HG02852 (cell line): ENCODE data around the gene LRRC41.
A peak's percentile ranks its signal among the peaks of the same experiment; 100 is the strongest.
"Not testable (repeated sequence)": the region's sequence is repeated elsewhere in the genome, so short reads cannot be mapped to it uniquely, and the experiment has no call there.

ENCODE experiments used
- ATAC-seq: cut with Tn5 transposase; IDR thresholded peaks from one replicate; pipeline ENCODE4 v1.9.1; 2021; ENCODE audit warnings: mild to moderate bottlenecking, moderate library complexity; ENCODE audit not compliant: unreplicated experiment

LRRC41 gene, protein sequence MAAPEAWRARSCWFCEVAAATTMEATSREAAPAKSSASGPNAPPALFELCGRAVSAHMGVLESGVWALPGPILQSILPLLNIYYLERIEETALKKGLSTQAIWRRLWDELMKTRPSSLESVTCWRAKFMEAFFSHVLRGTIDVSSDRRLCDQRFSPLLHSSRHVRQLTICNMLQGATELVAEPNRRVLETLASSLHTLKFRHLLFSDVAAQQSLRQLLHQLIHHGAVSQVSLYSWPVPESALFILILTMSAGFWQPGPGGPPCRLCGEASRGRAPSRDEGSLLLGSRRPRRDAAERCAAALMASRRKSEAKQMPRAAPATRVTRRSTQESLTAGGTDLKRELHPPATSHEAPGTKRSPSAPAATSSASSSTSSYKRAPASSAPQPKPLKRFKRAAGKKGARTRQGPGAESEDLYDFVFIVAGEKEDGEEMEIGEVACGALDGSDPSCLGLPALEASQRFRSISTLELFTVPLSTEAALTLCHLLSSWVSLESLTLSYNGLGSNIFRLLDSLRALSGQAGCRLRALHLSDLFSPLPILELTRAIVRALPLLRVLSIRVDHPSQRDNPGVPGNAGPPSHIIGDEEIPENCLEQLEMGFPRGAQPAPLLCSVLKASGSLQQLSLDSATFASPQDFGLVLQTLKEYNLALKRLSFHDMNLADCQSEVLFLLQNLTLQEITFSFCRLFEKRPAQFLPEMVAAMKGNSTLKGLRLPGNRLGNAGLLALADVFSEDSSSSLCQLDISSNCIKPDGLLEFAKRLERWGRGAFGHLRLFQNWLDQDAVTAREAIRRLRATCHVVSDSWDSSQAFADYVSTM

DNA sequence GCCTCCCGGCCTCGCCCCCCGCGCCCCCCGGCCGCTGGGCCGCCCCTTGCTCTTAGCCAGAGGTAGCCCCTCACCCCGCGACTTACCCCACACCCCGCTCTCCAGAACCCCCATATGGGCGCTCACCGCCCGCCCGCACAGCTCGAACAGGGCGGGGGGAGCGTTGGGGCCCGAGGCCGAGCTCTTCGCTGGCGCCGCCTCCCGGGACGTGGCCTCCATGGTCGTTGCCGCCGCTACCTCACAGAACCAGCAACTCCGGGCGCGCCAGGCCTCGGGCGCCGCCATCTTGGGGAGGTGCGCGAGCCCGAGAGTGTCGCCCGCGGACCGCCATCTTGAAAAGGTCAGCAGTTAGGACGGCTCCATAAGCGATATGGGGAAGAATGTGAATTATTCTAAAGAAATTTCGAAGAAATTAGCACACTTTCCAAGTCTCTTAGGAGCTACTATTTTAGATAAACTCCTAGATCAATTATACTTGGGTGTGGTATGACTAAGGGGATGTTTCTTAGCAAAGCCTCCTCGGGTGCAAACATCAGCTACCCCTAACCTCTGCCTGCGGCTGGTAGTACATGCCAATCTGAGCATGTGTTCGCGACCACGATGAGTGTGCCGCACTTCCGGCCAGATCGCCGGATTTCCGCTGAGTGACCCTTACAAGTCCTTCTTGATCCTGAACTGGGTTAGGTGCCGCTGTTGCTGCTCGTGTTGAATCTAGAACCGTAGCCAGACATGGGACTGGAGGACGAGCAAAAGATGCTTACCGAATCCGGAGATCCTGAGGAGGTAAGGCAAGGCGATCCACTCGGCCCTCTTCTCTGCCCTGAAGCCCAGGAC lies at the start of gene LRRC41, which contains the start of gene UQCRH:
Gene LRRC41, minus strand, starts transcription at position 579 of the 834 bp plus-strand sequence. Its CDS starts 294 bp downstream, at position 285.
Gene UQCRH, plus strand, starts transcription at position 661 of the 834 bp plus-strand sequence. Its CDS starts 69 bp downstream, at position 730.
- ATAC-seq, result peak; percentile 70

DNA sequence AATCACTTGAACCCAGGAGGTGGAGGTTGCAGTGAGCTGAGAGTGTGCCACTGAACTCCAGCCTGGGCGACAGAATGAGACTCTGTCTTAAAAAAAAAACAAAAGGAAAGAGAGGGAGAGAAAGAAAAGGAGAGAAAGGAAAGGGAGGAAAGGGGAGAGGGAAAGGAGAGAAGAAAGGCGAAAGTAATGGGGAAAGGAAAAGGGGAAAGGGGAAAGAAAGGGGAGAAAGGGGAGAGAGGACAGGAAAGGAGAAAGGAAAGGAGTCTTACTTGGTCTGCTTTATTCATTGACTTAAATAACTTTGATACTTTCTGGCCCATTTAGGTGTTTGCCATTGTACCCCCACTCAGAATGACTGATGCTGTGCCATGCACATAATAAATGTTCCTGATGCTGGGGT lies 48.9 kb upstream of the LRRC41 start:
- no peak for ATAC-seq

DNA sequence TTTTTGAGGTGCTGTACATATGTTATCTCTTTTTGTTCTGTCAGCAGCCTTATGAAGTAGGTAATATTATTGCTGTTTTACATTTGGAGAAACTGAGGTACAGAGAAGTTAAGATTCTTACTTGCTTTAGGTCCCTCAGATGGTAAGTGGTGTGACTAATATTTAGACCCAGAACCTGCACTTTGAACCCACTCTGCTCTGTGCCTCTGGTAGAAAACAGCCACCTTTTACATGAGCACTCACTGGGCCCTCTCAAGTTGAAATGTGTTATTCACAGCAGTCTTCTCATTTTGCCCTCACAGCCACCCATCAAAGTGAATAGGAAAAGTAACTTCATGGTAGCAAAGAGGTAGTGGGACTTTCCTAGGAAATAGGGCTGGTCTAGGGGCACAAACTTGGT lies 41.9 kb upstream of the LRRC41 start:
- ATAC-seq, result no peak

DNA sequence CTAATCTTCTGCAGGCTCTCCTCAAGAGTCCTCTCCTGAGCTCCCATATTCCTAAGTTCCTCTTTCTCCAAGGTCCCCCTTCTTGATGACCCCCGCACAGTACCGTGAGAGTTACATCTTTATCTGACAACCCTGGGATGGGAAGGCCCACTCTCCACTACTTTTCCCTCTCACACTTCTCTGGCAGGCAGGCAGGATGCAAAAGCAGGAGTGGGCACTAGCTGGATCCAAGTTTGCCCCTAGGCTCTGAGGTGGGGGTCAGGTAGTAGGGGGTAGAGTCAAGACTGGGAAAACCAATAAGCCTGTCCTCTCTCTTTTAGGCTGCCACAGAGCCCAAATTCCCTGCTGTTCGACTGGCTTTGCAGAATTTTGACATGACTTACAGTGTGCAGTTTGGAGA lies 41.1 kb upstream of the LRRC41 start:
- no peak for ATAC-seq

DNA sequence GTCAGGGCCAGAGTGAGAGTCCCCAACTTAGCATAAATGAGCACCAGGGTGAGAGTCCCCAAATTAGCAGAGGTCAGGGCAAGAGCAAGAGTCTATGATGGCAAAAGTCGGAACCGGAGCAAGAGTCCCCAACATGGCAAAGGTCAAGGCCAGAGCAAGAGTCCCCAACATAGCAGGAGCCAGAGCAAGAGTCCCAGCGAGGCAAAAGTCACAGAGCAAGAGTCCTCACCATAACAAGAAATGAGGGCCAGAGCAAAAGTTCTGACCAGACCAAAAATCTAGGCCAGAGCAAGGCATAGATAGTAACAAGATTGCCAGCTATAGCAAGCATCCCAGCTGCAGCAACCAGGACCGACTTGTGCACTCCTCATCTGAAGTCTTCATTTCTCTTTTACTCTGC lies 40.3 kb upstream of the LRRC41 start:
- ATAC-seq, result no peak

DNA sequence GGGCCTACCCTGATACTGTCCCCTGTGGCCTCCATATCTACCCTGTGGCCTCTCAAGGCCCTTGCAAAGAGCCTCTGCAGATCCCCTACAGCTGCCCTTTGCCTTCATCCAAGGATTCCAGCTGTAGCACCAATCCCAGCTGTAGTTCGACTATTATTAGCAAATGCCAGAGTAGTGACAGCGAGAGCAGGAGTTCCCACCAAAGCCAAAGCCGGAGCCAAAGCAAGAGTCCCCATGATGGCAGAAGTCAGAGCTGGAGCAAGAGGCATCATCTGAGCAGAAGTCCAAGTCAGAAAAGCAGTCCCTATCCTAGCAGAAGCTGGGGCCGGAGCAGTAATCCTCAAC lies 39.9 kb upstream of the LRRC41 start:
- no peak for ATAC-seq

DNA sequence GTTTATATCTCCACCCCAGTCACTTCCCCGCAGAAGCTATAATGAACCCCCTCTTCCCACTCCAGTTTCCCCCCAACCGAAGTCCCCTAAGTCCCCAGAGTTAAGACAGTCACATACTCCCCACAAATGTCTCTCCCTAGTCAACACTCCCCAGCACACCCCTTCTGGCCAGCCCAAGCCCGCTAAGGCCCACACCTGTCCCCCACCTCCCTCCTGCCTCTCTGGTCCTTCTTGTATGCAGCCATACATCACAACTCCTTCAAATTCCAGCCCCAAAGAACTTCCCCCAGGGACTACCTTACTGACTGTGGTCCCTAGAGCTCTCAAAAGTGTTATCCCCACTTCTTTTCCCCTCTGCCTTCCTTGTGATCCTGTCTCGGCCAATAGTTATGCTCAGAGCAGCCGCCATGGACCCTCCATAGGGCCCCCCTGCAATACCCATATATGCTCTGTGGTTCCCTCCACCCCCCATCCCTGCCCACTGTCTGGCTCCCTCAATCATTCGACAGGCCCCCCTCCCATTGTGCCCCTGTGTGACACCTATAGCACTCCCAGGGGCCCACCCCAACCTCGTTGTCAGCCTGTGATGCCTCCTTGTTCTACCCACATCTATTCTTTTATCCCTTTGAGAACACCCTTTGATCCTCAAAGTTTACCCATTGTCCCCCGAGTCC lies 39.4 kb upstream of the LRRC41 start:
- no peak for ATAC-seq

DNA sequence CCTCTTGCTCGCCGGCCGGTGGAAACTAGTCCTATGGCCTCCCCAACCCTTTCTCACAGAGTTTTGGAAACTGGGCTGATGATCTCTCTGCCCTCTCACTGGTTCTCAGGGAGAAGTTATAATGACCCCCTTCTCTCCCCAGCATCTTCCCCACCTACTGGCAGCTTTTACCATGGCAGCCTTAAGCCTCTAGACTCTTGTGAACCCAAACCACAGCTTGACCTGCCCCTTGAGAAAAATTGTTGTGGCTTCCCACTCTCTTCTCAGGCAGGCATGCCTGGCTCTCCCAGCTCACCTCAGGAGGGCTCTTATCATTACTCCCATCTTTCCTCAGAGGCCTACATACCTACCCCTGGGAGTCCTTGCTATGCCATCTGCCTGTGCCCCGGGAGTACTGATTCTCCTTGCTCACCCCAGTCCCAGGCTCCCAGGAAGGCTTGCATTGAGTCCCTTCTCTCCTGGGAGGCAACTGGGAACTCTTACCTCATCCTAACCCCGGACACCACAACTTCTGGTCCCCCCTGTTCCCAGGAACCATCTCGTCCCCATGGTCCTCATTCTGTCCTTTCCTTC lies 38.8 kb upstream of the LRRC41 start:
- no peak for ATAC-seq

DNA sequence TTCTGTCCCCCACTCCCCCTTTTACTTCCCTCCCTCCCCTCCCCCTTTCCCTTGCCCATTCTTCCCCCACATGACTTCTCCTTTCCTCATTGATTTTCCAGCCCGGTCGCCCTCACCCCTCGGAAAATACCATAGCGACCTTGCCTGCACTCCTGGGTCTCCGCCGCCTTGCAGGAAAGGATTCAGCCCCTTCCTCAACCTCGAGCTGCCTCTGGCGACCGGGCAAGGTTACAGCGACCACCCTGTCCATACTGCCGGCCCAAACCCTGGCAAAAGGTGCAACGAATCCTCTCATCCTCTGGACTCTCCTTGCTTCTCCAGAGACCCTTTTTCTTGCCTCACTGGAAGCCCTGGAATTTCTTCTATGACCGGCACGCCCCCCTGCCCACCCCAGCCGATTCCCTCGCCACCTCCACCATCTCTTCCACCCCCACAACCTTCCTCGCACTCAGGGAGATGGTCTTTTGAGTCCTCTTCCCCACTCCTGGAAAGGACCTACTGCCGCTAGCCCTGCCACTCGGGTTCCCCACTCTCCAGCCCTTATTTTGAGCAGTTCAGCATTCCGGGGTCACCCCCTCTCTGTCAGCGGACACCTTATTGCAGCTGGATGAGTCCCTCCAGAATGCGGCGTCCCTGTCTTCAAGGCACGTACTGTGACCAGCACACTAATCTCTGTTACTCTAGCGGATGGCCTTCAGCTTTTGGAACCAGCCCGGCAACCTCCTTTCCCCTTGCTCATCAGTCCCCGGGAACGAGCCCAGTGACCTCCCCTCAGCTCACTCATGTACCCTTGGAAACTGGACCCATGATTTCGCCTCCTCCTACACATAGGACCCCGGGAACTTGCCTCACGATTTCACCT lies 38.0 kb upstream of the LRRC41 start:
- no peak for ATAC-seq

DNA sequence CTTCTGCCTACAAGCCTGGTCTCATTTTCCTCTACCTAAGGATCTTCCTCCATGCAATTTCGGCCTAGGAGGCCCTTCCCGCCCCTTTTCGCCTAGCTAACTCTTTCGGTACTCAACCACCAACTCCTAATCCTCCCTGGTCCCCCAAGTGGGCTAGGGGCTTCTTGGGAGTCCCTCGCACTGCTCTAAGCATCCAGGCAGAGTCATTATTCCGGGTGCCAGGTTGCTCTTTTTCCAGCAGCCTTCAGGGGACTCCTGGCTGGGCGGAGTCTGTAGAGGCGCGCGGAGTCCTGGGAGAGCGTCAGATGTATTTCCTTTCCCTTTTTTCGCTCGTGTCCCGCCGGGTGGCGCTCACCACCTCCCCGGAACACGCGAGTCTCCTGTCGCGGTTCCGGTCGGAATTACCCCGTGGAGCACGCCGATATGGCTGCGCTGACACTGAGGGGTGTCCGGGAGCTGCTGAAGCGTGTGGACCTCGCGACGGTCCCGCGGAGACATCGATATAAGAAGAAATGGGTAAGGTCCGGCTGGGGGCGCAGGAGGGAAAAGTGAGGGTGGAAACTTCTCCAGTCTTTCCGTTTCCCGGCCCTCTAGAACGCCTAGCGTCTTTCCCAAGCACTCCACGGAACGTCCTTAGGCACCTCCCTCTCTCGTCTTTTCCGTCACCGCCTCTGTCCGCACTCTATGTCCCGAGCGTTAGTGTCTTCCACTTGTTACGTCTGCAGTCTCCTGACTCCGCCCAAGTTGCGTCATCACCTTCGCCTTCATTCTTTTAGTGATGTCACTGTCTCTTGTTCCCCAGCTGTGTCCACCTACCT lies 37.2 kb upstream of the LRRC41 start, which contains the start of gene NSUN4:
Gene NSUN4, plus strand, starts transcription at position 404 of the 818 bp plus-strand sequence. Its CDS starts 20 bp downstream, at position 424.
- peak; percentile 82 for ATAC-seq

DNA sequence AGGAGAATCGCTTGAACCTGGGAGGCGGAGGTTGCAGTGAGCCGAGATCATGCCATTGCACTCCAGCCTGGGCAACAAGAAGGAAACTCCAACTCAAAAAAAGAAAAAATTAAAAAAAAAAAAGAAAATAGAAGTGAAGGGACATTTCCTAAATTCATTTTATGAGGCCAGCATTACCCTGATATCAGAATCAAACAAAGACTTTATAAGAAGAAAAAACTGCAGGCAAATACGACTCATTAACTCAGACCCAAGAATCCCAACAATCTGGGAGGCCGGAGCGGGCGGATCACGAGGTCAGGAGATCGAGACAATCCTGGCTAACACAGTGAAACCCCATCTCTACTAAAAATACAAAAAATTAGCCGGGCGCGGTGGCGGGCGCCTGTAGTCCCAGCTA lies 34.0 kb upstream of the LRRC41 start:
- not testable (repeated sequence) for ATAC-seq

DNA sequence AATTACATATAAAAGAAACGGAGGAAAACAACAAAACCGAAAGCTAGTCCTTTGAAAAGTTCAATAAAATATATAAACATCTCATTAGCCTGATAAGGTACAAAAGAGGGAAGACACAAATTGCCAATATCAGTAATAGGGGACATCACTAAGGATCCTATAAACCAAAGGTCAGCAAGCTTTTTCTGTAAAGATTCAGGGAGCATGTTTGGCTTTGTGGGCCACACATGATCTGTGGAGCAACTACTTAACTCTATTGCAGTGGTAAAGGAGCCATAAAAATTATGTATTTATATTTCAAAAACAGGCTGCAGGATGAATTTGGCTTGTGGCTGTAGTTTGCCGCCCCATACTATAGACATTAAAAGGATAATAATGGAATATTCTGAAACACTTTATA lies 31.7 kb upstream of the LRRC41 start:
- ATAC-seq, result no peak

DNA sequence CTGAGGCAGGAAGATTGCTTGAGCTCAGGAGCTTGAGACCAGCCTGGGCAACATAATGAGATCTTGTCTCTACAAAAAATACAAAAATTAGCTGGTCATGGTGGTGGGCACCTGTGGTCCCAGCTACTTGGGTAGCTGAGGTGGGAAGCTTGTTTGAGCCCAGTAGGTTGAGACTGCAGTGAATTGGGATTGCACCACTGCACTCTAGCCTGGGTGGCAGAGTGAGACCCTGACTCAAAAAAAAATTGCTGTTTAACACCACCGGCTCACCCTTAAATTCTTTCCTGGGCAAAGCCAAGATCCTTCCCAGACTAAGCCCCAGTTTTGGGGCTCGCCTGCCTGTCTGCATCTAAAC lies 30.6 kb upstream of the LRRC41 start:
- no peak for ATAC-seq

DNA sequence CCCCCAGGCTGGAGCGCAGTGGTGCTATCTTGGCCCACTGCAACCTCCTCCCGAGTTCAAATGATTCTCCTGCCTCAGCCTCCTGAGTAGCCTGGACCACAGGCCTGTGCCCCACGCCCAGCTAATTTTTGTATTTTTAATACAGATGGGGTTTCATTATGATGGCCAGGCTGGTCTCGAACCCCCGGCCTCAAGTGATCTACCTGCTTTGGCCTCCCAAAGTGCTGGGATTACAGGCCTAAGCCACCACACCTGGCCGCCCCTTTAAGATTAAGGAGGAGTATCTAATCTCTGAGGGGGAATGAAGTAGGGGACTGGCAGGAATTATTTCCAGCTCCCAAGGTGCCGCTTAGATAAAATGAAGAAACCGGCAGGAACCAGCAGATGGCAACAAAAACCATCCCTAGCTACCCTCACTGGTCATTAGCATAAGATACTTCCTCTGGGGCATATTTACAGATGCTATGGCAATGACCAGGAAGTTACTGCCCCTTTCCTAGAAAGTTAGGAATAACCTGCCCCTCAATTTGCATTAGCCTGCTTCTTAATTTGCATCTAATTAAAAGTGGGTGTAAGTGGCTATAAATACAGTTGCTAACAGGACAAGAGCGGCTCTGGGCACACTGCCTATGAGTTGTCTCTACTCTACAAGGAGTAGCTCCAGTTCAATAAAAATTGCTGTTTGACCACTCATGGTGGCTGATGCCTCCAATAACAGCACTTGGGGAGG lies 30.0 kb upstream of the LRRC41 start:
- no peak for ATAC-seq

DNA sequence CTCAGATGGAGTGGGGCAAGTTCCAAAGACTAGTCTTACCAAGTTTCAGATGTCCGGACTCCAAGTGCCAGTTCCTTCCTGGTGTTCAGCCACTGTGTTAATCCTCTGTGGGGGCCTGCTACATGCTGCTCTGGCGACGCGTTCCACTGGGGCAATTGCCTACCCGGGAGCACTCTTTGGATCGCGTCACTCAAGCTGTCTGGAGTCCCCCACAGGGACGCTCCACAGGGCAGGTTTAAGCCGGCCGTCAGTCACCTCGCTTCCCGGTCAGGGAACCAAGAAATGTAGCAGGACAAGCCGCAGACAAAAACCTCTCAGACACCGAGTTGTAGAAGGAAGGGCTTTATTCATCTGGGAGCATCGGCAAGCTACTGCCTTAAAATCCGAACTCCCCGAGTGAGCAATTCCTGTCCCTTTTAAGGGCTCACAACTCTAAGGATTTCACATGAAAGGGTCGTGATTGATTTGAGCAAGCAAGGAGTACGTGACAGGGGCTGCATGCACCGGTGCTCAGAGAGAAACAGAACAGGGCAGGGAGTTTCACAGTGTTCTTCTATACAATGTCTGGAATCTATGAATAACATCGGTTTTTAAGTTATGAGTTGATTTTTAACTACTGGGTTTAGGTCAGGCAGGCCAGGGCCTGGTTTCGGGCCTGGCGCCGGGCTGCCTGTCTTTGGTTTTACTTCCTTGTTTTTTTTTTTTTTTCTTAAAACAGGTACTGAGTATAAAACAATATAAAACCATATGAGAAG lies 28.5 kb upstream of the LRRC41 start:
- peak; percentile 40 for ATAC-seq

DNA sequence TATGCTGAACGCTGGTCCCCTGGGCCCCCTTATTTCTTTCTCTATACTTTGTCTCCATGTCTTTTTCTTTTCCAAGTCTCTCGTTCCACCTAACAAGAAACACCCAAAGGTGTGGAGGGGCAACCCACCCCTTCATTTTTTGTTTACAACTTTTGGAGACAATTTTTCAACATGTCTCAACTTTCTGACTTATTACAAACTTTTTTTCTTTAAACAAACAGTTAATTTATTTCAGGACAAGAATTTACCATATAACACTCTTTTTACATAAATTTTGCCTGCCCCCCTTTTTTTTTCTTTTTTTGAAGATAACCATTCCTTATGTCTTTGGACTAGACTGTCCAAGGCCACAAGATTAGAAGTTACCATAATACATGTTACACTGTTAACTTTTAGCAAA lies 27.0 kb upstream of the LRRC41 start:
- not testable (repeated sequence) for ATAC-seq

DNA sequence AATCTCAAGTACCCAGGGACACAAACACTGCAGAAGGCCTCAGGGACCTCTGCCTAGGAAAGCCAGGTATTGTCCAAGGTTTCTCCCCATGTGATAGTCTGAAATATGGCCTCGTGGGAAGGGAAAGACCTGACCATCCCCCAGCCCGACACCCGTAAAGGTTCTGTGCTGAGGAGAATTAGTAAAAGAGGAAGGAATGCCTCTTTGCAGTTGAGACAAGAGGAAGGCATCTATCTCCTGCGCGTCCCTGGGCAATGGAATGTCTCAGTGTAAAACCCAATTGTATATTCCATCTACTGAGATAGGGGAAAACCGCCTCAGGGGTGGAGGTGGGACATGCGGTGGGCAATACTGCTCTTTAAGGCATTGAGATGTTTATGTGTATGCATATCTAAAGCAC lies 26.4 kb upstream of the LRRC41 start:
- ATAC-seq, result not testable (repeated sequence)
